ENCODE measurements around the gene PERCC1. TPM values are rescaled to one million over a fixed set of nuclear protein-coding genes. Genes with fewer than 3 reads are reported as not detected.

Gene PERCC1
- total RNA-seq, 1 experiment from 2014 or later = not detected

DNA sequence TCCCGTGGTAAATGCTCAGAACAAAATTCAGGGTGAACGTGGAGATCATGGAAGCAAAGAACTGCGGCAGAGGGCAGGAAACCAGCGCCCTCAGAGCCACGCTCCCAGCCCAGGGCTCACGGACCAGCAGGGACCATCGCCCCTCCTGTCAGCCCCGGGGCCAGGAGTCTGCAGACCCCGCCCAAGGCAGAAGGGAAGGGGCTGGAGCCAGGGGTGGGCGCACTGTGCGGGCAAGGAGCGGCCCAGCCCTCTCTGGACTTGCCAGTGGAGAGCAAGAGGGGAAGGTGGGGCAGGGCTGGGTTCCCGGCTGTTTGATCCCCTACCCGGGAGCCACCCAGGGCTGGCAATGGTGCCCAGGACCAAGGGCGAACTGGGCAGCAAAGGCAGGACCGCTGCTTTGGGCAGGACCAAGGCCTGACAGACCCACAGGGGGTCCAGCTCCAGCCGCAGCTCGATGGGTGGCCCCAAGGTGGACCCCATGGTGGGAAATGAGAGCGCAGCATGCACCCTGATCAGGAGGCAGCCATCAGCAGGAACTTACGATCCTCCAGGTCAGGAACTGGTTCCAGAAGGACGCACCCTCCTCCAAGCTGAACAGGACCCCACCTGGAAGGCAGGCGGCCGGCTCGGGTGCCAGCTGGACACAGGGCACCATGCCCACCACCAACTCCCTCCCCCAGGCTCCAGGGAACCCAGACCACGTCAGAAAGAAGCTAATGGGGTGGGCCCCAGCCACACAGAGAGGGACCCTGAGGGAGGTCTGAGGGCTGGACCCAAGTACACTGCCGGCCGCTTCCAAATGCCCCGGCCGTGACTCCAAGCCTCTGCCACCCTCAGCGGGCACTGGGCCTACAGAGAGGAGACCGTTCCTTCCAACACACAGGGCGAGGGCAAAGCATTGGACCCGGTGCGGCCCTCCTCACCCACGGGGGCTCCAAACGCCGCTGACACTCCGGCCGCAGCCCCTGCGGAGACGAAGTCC, 24.6 kb downstream of the PERCC1 start:
- intact Hi-C loops (cut with micrococcal nuclease; ENCODE audit: unreplicated experiment) = no loop called here
- H3K36me3 Mint-ChIP-seq (ENCODE audit: insufficient read depth, unreplicated experiment) = peaks cover 35% of the 10 kb centered on the region
- no peak for TF ChIP-seq CTCF (IDR thresholded peaks at IDR 0.05; ENCODE audit: unreplicated experiment)
- no peak for DNase-seq
- H3K4me3 Mint-ChIP-seq (ENCODE audit: low read depth, unreplicated experiment) = no peak overlapping the region
- CTCF ChIA-PET = no interaction called here
- H3K27ac Mint-ChIP-seq (ENCODE audit: unreplicated experiment) = no peak overlapping the region
- no peaks in the 10 kb centered on the region for H3K4me1 Mint-ChIP-seq (ENCODE audit: low read depth, unreplicated experiment)
- no TSS peak for BruUV-seq (replicated peaks)
- no peaks in the 10 kb centered on the region for H3K27me3 Mint-ChIP-seq (ENCODE audit: unreplicated experiment)
- H3K9me3 Mint-ChIP-seq (ENCODE audit: low read depth, unreplicated experiment) = no peaks in the 10 kb centered on the region

GRCh38 chr16:1456951-1457350, 26.1 kb downstream of the PERCC1 start:
- BruUV-seq (replicated peaks) = no TSS peak
- Mint-ChIP-seq H3K4me1 (ENCODE audit: low read depth, unreplicated experiment) (no peaks in the 10 kb centered on the region), H3K9me3 (ENCODE audit: low read depth, unreplicated experiment) (no peaks in the 10 kb centered on the region), H3K27me3 (ENCODE audit: unreplicated experiment) (no peaks in the 10 kb centered on the region), H3K27ac (ENCODE audit: unreplicated experiment) (no peak overlapping the region), H3K4me3 (ENCODE audit: low read depth, unreplicated experiment) (no peak overlapping the region), H3K36me3 (ENCODE audit: insufficient read depth, unreplicated experiment) (peaks cover 24% of the 10 kb centered on the region)
- no peak for TF ChIP-seq CTCF (IDR thresholded peaks at IDR 0.05; ENCODE audit: unreplicated experiment)
- DNase-seq = no peak
- CTCF ChIA-PET = no interaction called here
- intact Hi-C loops (cut with micrococcal nuclease; ENCODE audit: unreplicated experiment) = no loop called here

- no peak for DNase-seq
- Mint-ChIP-seq H3K4me3 (ENCODE audit: low read depth, unreplicated experiment) (no peak overlapping the region), H3K27ac (ENCODE audit: unreplicated experiment) (no peak overlapping the region), H3K4me1 (ENCODE audit: low read depth, unreplicated experiment) (no peaks in the 10 kb centered on the region), H3K27me3 (ENCODE audit: unreplicated experiment) (no peaks in the 10 kb centered on the region), H3K9me3 (ENCODE audit: low read depth, unreplicated experiment) (no peaks in the 10 kb centered on the region), H3K36me3 (ENCODE audit: insufficient read depth, unreplicated experiment) (peaks cover 16% of the 10 kb centered on the region)
- BruUV-seq (replicated peaks) = no TSS peak
- CTCF ChIA-PET = no interaction called here
- intact Hi-C loops (cut with micrococcal nuclease; ENCODE audit: unreplicated experiment) = no loop called here
- TF ChIP-seq CTCF (IDR thresholded peaks at IDR 0.05; ENCODE audit: unreplicated experiment) = no peak
Observed at GRCh38 chr16:1457489-1458245, 26.8 kb downstream of the PERCC1 start.

DNA sequence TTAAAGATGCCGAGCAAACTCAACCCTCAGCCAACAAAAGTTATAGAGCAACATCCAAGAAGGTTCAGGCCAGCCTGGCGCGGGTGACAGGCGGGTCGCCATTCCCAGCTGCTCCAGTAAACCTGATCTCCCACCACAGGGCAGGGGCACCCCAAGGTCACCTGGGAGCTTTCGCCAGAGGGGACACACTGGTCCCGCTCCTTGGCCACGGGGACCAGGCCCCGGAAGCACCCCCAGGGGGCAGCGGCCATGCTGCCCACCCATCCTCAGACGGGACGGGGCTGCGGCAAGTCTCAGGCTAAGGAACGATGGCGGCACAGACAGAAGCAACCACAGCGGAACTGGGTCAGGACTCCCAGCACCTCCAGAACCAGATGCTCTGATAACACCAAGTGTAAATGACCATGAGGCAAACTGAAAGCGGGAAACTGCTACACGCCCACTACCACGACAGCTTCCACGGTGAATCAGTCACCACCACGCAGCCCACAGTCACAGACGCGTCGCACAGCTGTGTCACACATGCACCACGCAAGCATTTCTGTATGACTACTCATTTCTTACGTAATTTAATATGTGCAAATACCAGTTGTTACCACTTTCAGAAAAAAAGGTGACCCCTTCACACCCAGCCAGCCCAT, 27.6 kb downstream of the PERCC1 start:
- H3K27me3 Mint-ChIP-seq (ENCODE audit: unreplicated experiment) = no peaks in the 10 kb centered on the region
- intact Hi-C loops (cut with micrococcal nuclease; ENCODE audit: unreplicated experiment) = no loop called here
- TF ChIP-seq CTCF (IDR thresholded peaks at IDR 0.05; ENCODE audit: unreplicated experiment) = no peak
- H3K36me3 Mint-ChIP-seq (ENCODE audit: insufficient read depth, unreplicated experiment) = peaks cover 11% of the 10 kb centered on the region
- BruUV-seq (replicated peaks) = no TSS peak
- H3K4me1 Mint-ChIP-seq (ENCODE audit: low read depth, unreplicated experiment) = no peaks in the 10 kb centered on the region
- H3K9me3 Mint-ChIP-seq (ENCODE audit: low read depth, unreplicated experiment) = no peaks in the 10 kb centered on the region
- CTCF ChIA-PET = no interaction called here
- DNase-seq = no peak
- H3K27ac Mint-ChIP-seq (ENCODE audit: unreplicated experiment) = no peak overlapping the region
- H3K4me3 Mint-ChIP-seq (ENCODE audit: low read depth, unreplicated experiment) = no peak overlapping the region
